HCT116 (cell line): ENCODE results near the gene SLC4A9.

Experiments used
- RAD21 ChIP-seq: IDR thresholded peaks from 2 replicates; pipeline ENCODE4 v1.6.1; 2012; ENCODE audit warnings: low read depth, mild to moderate bottlenecking
- SP1 ChIP-seq: IDR thresholded peaks from 2 replicates; pipeline ENCODE4 v1.6.1; 2012; ENCODE audit warnings: low read depth

GRCh38 chr5:140312791-140313189 lies 47.2 kb upstream of the SLC4A9 start:
- TF ChIP-seq RAD21 = no peak
- no peak for TF ChIP-seq SP1
